ENCODE measurements around the gene MME. TPM values are rescaled to one million over a fixed set of nuclear protein-coding genes. Genes with fewer than 3 reads are reported as not detected.

Gene MME
- total and polyA plus RNA-seq, 8 donors = 9.1 to 43.6 (median 26.5) TPM

DNA sequence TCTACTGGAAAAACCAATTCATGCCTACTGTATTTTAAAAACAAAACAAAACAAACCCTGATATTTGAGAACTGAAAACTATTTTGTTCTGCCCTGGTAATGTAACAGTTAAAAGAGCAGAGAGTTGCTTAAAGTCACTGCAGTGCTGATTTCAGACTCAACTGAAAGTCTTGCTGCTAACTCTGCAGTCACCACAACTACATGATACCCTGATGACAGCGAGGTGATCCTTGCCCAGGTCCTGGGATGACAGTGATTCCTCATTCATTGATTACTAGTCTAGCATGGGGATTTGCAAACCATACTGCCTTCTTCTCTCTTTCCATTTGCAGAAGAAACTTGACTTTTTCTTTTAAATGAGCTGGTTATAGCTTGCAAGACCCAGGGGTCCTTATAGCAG is 67.5 kb downstream of the MME start:
- H3K9me3 ChIP-seq = no peaks in the 10 kb centered on the region
- no peaks in the 10 kb centered on the region for H3K27me3 ChIP-seq
- DNase-seq = no peak
- H3K27ac ChIP-seq = no peak overlapping the region
- H3K4me3 ChIP-seq = no peak overlapping the region
- intact Hi-C loops (cut with DNase I) = no loop called here
- H3K4me1 ChIP-seq = no peaks in the 10 kb centered on the region
- no peaks in the 10 kb centered on the region for H3K36me3 ChIP-seq
- no peak for ATAC-seq
- TF ChIP-seq, protein P1, sequence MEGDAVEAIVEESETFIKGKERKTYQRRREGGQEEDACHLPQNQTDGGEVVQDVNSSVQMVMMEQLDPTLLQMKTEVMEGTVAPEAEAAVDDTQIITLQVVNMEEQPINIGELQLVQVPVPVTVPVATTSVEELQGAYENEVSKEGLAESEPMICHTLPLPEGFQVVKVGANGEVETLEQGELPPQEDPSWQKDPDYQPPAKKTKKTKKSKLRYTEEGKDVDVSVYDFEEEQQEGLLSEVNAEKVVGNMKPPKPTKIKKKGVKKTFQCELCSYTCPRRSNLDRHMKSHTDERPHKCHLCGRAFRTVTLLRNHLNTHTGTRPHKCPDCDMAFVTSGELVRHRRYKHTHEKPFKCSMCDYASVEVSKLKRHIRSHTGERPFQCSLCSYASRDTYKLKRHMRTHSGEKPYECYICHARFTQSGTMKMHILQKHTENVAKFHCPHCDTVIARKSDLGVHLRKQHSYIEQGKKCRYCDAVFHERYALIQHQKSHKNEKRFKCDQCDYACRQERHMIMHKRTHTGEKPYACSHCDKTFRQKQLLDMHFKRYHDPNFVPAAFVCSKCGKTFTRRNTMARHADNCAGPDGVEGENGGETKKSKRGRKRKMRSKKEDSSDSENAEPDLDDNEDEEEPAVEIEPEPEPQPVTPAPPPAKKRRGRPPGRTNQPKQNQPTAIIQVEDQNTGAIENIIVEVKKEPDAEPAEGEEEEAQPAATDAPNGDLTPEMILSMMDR (IDR thresholded peaks at IDR 0.05) = no peak

DNA sequence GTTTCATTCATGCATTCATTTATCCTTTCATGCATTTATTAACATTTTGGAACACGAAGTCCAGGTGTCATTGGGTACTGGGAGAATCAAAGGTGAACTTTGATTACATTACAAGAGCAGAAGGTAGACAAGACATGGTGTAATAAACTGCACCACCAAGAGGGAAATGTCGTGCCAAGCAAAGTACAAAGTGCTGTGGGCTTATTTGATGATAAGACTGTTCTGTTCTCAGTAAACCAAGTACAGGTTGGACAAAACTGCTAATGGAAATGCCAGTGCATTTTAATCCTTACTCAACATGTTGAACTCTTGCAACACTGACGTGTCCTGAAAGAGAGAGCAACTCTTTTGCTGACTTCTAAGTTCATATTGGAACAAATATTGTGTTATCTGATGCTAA is 69.4 kb downstream of the MME start:
- Histone ChIP-seq H3K27ac (no peak overlapping the region), H3K36me3 (no peaks in the 10 kb centered on the region), H3K4me1 (no peaks in the 10 kb centered on the region), H3K9me3 (no peaks in the 10 kb centered on the region), H3K4me3 (no peak overlapping the region), H3K27me3 (no peaks in the 10 kb centered on the region)
- ATAC-seq = no peak
- intact Hi-C loops (cut with DNase I) = no loop called here
- DNase-seq = no peak
- TF ChIP-seq, protein P1 (IDR thresholded peaks at IDR 0.05) = no peak

DNA sequence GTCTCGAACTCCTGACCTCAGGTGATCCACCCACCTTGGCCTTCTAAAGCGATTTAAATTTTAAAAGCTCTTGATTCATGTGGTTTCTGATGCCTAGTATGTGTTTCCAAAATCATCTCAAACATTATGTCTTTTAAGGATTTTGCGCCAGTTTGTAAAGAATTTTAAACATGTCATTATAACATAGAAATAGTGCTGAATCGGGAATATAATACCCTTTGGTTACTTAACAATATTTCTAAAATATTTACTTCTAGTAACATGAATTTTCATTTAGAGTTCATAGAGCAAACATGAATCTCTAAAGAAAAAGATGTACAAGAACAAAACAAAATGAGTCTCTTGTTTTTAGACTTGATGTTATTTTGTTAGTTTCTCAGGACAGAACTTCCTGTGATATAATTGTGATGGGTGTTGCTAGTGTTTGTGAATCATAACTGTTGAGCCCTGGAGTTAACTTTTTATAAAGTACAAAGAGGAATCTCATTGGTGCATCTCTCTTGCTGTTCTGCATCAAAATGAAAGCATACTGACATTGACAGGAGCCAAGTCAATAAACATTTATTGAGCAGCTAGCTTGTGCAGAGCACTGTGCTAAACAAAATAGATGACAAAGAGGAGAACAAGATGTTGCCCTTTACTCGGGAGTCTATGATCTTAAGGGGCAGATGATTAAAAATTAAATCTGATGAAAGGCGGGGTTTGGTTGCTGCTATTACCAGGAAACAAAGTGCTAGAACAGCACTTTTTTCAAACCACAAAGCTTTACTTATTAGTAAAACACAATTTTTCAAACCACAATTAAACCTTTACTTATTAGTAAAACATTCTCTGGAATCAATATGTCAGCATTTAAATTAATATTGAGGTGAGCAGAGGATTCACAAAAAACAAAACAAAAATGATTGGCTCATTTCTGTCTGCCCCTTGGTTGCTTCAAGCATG is 73.4 kb downstream of the MME start:
- Histone ChIP-seq H3K9me3 (no peaks in the 10 kb centered on the region), H3K27ac (no peak overlapping the region), H3K4me3 (no peak overlapping the region), H3K36me3 (no peaks in the 10 kb centered on the region), H3K27me3 (no peaks in the 10 kb centered on the region), H3K4me1 (no peaks in the 10 kb centered on the region)
- ATAC-seq (no peak), DNase-seq (no peak)
- TF ChIP-seq, protein P1 (IDR thresholded peaks at IDR 0.05) = no peak
- intact Hi-C loops (cut with DNase I) = no loop called here

DNA sequence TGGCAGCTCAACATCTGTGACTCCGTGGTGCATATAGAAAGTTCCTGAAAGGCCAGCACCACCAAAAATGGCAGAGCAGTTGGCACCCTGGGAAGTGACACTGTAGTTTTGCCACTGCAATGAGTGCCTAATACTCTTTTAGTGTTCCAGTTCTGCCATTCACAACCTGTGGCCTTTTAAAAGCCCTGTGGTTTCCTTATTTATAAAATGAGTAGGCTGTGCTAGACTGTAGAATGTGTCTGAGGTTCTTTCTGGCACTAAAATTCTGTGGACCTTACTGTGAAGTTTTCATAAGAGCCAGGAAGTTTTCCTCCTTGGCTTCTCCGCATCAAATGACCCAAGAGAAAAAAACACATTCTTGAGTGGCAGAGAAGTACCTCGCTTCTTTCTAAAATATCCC is 74.1 kb downstream of the MME start:
- Histone ChIP-seq H3K4me3 (no peak overlapping the region), H3K9me3 (no peaks in the 10 kb centered on the region), H3K27ac (no peak overlapping the region), H3K27me3 (no peaks in the 10 kb centered on the region), H3K4me1 (no peaks in the 10 kb centered on the region), H3K36me3 (no peaks in the 10 kb centered on the region)
- ATAC-seq = no peak
- no peak for DNase-seq
- intact Hi-C loops (cut with DNase I) = no loop called here
- TF ChIP-seq, protein P1 (IDR thresholded peaks at IDR 0.05) = no peak

DNA sequence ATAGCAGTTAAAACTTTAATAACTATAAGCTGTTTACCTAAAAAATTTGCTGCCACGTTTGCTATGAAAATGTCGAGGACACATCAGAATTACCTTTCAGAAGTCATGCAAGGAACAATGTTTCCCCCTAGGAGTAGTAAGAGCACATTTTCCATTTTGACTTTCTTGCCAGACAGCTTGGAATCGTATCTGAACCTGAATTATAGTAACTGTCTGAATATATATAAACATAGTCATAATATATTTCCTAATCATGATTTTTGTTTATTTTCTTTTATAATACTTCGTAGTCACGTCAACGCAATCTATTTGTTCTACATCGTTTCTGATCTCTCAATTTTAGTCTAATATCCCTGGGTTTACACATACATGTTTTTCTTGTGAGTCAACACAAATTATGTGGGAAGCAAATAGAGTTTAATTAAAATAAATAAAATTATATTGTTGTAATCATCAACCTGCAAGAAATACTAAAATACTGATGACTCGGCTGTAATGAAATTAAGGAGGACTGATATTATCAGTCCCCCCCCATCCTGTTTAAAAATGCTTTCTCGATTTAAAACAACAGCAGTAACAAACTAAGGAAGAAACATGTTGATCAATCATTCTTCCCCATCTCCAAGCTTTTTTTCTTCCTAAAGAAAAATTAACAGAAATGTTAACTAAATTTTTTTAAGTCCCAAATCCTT is 78.4 kb downstream of the MME start:
- DNase-seq (peak in 1 of 4 donors; percentile 11), ATAC-seq (no peak)
- H3K4me1 ChIP-seq = no peaks in the 10 kb centered on the region
- no peaks in the 10 kb centered on the region for H3K27me3 ChIP-seq
- no peak overlapping the region for H3K27ac ChIP-seq
- TF ChIP-seq, protein P1 (IDR thresholded peaks at IDR 0.05) = no peak
- intact Hi-C loops (cut with DNase I) = no loop called here
- no peaks in the 10 kb centered on the region for H3K9me3 ChIP-seq
- H3K36me3 ChIP-seq = no peaks in the 10 kb centered on the region
- H3K4me3 ChIP-seq = no peak overlapping the region
